ENCODE results near the gene DBN1. TPM values are rescaled to one million over a fixed set of nuclear protein-coding genes. Genes with fewer than 3 reads are reported as not detected.

DBN1 gene
- total RNA-seq, 2 donors from 2014 or later: 322 to 383 TPM

DNA sequence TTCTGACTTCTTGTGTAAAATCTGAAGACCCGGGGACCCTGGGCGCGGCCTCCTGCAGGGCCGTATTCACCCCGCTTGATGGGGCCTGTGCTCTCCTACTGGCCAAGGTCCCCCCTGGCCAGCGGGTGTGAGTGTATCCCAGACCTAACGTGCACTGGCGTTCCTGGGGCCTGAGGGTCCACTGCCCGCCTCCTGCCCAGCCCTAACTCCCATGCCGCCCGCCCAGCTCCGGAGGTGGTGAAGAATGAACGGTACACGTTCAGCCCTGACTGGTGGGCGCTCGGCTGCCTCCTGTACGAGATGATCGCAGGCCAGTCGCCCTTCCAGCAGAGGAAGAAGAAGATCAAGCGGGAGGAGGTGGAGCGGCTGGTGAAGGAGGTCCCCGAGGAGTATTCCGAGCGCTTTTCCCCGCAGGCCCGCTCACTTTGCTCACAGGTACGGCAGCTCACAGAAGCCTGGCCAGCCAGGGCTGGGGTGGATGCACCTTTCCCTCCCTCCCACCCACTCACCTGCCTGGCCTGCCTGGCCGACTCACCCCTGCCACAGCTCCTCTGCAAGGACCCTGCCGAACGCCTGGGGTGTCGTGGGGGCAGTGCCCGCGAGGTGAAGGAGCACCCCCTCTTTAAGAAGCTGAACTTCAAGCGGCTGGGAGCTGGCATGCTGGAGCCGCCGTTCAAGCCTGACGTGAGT lies 37.4 kb downstream of the DBN1 start:
- Histone ChIP-seq H3K36me3 (ENCODE audit: control insufficient read depth, insufficient read depth, low read length) (peaks cover 43% of the 10 kb centered on the region), H3K27me3 (ENCODE audit: control insufficient read depth, insufficient read depth, low read length, poor library complexity, severe bottlenecking) (no peaks in the 10 kb centered on the region), H3K9ac (ENCODE audit: extremely low read depth, low read length, poor library complexity, severe bottlenecking) (no peak overlapping the region), H3K4me3 (ENCODE audit: low read length) (no peak overlapping the region), H3K4me1 (ENCODE audit: control insufficient read depth, insufficient read depth, low read length) (no peaks in the 10 kb centered on the region), H3K27ac (ENCODE audit: low read depth, low read length) (no peak overlapping the region), H3K9me3 (ENCODE audit: control insufficient read depth, low read length) (no peaks in the 10 kb centered on the region)
- DNase-seq: no peak
- Mint-ChIP-seq H3K27me3 (ENCODE audit: insufficient read depth) (no peaks in the 10 kb centered on the region), H3K9me3 (no peaks in the 10 kb centered on the region), H3K4me3 (no peak overlapping the region), H3K36me3 (ENCODE audit: low read depth) (peaks cover 47% of the 10 kb centered on the region), H3K27ac (no peak overlapping the region), H3K4me1 (no peaks in the 10 kb centered on the region)
- TF ChIP-seq, protein P1, sequence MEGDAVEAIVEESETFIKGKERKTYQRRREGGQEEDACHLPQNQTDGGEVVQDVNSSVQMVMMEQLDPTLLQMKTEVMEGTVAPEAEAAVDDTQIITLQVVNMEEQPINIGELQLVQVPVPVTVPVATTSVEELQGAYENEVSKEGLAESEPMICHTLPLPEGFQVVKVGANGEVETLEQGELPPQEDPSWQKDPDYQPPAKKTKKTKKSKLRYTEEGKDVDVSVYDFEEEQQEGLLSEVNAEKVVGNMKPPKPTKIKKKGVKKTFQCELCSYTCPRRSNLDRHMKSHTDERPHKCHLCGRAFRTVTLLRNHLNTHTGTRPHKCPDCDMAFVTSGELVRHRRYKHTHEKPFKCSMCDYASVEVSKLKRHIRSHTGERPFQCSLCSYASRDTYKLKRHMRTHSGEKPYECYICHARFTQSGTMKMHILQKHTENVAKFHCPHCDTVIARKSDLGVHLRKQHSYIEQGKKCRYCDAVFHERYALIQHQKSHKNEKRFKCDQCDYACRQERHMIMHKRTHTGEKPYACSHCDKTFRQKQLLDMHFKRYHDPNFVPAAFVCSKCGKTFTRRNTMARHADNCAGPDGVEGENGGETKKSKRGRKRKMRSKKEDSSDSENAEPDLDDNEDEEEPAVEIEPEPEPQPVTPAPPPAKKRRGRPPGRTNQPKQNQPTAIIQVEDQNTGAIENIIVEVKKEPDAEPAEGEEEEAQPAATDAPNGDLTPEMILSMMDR (conservative IDR thresholded peaks at IDR 0.05): no peak
- WGBS, 2 experiments (ENCODE audit: insufficient coverage in 1 of 2, insufficient read length in 1 of 2): 91 to 92% methylated on average over 18 to 37 of the region's 37 CpGs

- Mint-ChIP-seq H3K27ac (no peak overlapping the region), H3K9me3 (no peaks in the 10 kb centered on the region), H3K36me3 (ENCODE audit: low read depth) (peaks cover 53% of the 10 kb centered on the region), H3K4me3 (no peak overlapping the region), H3K27me3 (ENCODE audit: insufficient read depth) (no peaks in the 10 kb centered on the region), H3K4me1 (no peaks in the 10 kb centered on the region)
- no peaks in the 10 kb centered on the region for H3K27me3 ChIP-seq (ENCODE audit: control insufficient read depth, insufficient read depth, low read length, poor library complexity, severe bottlenecking)
- no peaks in the 10 kb centered on the region for H3K9me3 ChIP-seq (ENCODE audit: control insufficient read depth, low read length)
- H3K9ac ChIP-seq (ENCODE audit: extremely low read depth, low read length, poor library complexity, severe bottlenecking): no peak overlapping the region
- WGBS, 2 experiments (ENCODE audit: insufficient coverage in 1 of 2, insufficient read length in 1 of 2): 91 to 95% methylated on average over 8 to 20 of the region's 20 CpGs
- H3K4me3 ChIP-seq (ENCODE audit: low read length): no peak overlapping the region
- H3K27ac ChIP-seq (ENCODE audit: low read depth, low read length): no peak overlapping the region
- H3K4me1 ChIP-seq (ENCODE audit: control insufficient read depth, insufficient read depth, low read length): no peaks in the 10 kb centered on the region
- TF ChIP-seq, protein P1 (conservative IDR thresholded peaks at IDR 0.05): no peak
- DNase-seq: no peak
- H3K36me3 ChIP-seq (ENCODE audit: control insufficient read depth, insufficient read depth, low read length): peaks cover 43% of the 10 kb centered on the region
These were observed 38.3 kb downstream of the DBN1 start for GRCh38 chr5:177434942-177435738.

DNA sequence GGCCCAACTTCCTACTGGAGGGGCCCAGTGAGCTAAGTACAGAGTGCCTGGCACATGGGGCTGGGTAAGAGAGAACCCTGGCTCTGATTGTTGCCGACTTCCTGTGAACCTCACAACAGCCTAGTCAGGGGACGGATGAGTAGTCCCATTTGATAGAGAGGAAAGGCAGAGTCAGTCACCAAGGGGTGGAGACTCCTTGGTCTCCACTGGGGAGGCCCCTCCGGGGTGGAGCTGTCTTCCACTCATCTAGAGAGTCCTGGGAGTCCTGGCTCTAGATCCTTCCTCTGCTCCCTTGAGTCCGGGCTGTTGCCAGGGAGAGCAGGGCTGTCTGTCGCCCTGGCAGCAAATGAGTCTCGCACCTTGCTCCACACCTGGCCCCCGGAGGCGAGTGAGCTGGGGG lies 39.0 kb downstream of the DBN1 start:
- Mint-ChIP-seq H3K27me3 (ENCODE audit: insufficient read depth) (no peaks in the 10 kb centered on the region), H3K4me3 (no peak overlapping the region), H3K4me1 (no peaks in the 10 kb centered on the region), H3K9me3 (no peaks in the 10 kb centered on the region), H3K27ac (no peak overlapping the region), H3K36me3 (ENCODE audit: low read depth) (peaks cover 49% of the 10 kb centered on the region)
- H3K4me3 ChIP-seq (ENCODE audit: low read length): no peak overlapping the region
- H3K9ac ChIP-seq (ENCODE audit: extremely low read depth, low read length, poor library complexity, severe bottlenecking): no peak overlapping the region
- no peaks in the 10 kb centered on the region for H3K4me1 ChIP-seq (ENCODE audit: control insufficient read depth, insufficient read depth, low read length)
- H3K27ac ChIP-seq (ENCODE audit: low read depth, low read length): no peak overlapping the region
- H3K9me3 ChIP-seq (ENCODE audit: control insufficient read depth, low read length): no peaks in the 10 kb centered on the region
- TF ChIP-seq, protein P1 (conservative IDR thresholded peaks at IDR 0.05): no peak
- H3K27me3 ChIP-seq (ENCODE audit: control insufficient read depth, insufficient read depth, low read length, poor library complexity, severe bottlenecking): no peaks in the 10 kb centered on the region
- no peak for DNase-seq
- H3K36me3 ChIP-seq (ENCODE audit: control insufficient read depth, insufficient read depth, low read length): peaks cover 41% of the 10 kb centered on the region
- WGBS, 2 experiments (ENCODE audit: insufficient coverage in 1 of 2, insufficient read length in 1 of 2): 91% methylated on average over 6 to 8 of the region's 8 CpGs
